IMR-90 (cell line): Measurements from ENCODE around the gene TMEM45B. TPM values are rescaled to one million over a fixed set of nuclear protein-coding genes. Genes with fewer than 3 reads are reported as not detected.

ENCODE experiments used
- polyA plus RNA-seq, 3 experiments: library from polyadenylated mRNA; depleted of rRNA; stranded (reverse); fragments of >200 nt; gene quantifications; 2 replicates each; pipeline ENCODE4 v1.2.3, GENCODE V29; 2012; ENCODE audit warnings: low replicate concordance in 1 of 3
- total RNA-seq: library from RNA; depleted of rRNA; stranded (reverse); fragments of >200 nt; gene quantifications from 2 replicates; pipeline ENCODE4 v1.2.3, GENCODE V29; 2012
- TF ChIP-seq, protein P1 (sequence below): conservative IDR thresholded peaks from 2 replicates; pipeline ENCODE4 v1.5.1; 2012; ENCODE audit warnings: mild to moderate bottlenecking, low read depth, low read length, improper control_type of control experiment

TMEM45B gene
- total and polyA plus RNA-seq, 2 of the 4 experiments (the other 2 are of a cell fraction), result not detected

DNA sequence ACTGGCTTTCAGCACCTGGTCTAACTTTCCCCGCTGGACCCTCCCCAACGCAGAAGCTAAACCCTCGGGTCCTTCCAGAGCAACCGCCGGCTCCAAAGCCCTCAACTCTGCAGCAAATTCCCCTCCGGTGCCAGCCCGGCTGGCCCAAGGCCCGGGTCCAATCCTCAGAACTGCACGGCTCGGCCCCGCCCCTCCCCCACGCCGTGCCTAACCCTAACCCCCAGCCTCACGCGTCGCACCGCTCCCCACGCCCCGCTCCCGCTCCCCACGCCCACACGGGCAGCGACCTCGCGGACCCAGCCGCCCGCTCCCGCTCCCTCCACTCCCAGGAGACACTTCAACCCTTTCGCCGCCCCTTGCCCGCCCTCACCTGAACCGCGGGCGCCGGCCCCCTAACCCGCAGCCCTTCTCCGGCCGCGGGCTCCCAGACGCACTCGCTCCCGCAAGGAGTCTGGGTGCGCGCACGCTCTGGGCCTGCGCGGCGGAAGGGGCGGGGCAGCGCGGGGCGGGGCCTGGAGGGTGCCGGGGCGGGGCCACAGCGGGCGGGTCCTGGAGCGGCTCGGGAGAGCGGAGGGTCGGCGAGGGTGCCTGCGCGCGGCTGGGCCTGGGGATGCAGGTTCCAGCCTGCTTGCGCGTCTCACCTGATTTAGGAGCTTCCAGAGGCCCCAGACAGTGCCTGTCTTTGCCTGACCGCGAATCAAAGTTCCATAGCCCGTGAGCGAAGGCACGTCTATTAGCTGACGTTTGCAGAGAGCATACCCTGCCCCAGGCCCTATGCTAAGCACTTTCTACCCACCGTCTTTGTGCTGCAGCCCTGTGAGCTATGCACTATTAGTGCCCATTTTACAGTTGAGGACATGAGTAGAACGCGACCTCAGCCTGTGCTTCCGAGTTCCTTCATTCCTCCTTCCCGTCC, 79.7 kb downstream of the TMEM45B start, which contains the start of gene NFRKB (continued):
- TF ChIP-seq, protein P1, sequence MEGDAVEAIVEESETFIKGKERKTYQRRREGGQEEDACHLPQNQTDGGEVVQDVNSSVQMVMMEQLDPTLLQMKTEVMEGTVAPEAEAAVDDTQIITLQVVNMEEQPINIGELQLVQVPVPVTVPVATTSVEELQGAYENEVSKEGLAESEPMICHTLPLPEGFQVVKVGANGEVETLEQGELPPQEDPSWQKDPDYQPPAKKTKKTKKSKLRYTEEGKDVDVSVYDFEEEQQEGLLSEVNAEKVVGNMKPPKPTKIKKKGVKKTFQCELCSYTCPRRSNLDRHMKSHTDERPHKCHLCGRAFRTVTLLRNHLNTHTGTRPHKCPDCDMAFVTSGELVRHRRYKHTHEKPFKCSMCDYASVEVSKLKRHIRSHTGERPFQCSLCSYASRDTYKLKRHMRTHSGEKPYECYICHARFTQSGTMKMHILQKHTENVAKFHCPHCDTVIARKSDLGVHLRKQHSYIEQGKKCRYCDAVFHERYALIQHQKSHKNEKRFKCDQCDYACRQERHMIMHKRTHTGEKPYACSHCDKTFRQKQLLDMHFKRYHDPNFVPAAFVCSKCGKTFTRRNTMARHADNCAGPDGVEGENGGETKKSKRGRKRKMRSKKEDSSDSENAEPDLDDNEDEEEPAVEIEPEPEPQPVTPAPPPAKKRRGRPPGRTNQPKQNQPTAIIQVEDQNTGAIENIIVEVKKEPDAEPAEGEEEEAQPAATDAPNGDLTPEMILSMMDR, result no peak
